GM12878 (cell line): ENCODE results near the gene OTOGL. TPM values are rescaled to one million over a fixed set of nuclear protein-coding genes. Genes with fewer than 3 reads are reported as not detected.

ENCODE experiments used
- ATAC-seq: fragments of 200-7000 bp; cut with Tn5 transposase; 3 replicates; pipeline ENCODE4 v1.9.1; 2020; ENCODE audit warnings: mild to moderate bottlenecking, moderate library complexity
- BruUV-seq: library from RNA; stranded (reverse); fragments of 400-500 nt; replicated peaks from 2 replicates; lab custom pipeline; 2021; lab: Mats Ljungman, UMichigan
- CTCF ChIA-PET: fragments of 300-600 bp; sonication (Branson Sonifier 250); formaldehyde crosslinking; extraction: SDS; loops from one replicate; lab custom pipeline; 2021; ENCODE audit warnings: inconsistent platforms; lab: Yijun Ruan, JAX
- POLR2A ChIA-PET: fragments of 350-600 bp; formaldehyde crosslinking; extraction: SDS; loops from one replicate; lab custom pipeline; 2021; ENCODE audit warnings: inconsistent platforms; lab: Charles Lee
- RAD21 ChIA-PET: fragments of 300-600 bp; sonication (Branson Sonifier 250); formaldehyde crosslinking; loops from one replicate; lab custom pipeline; 2023; ENCODE audit warnings: antibody characterized with exemption; ENCODE audit not compliant: unreplicated experiment; lab: Charles Lee
- SMC1A ChIA-PET: fragments of 300-600 bp; sonication (Branson Sonifier 250); formaldehyde crosslinking; loops from one replicate; lab custom pipeline; 2023; ENCODE audit not compliant: unreplicated experiment, uncharacterized antibody; lab: Charles Lee
- DNase-seq: peaks from one replicate; pipeline ENCODE4 v3.0.0-alpha.2; 2011; ENCODE audit warnings: low read depth, low spot score
- FAIRE-seq: peaks from 3 replicates; lab custom pipeline; 2011; peaks lifted over from hg19 to GRCh38; lab: Jason Lieb, UNC
- H2AFZ ChIP-seq: 2 replicates; pipeline ENCODE4 v1.6.0; 2011; ENCODE audit warnings: low read depth, low read length, control low read depth; ENCODE audit not compliant: control insufficient read depth
- H3K27ac ChIP-seq: 2 replicates; pipeline ENCODE4 v1.5.1; 2011; ENCODE audit warnings: control low read depth; ENCODE audit not compliant: control insufficient read depth, insufficient read depth
- H3K27me3 ChIP-seq, 2 experiments: replicated peaks in 1 of 2; 2 replicates each; pipeline versions ENCODE4 v1.6.0 to v1.6.1; 2011; ENCODE audit warnings: low read length in 1 of 2; ENCODE audit not compliant: control insufficient read depth in 2 of 2, insufficient read depth in 2 of 2
- H3K36me3 ChIP-seq, 2 experiments: 2 replicates each; pipeline ENCODE4 v1.5.1; 2011; ENCODE audit warnings: low read length in 1 of 2; ENCODE audit not compliant: control insufficient read depth in 2 of 2, insufficient read depth in 2 of 2
- H3K4me1 ChIP-seq: 2 replicates; pipeline ENCODE4 v1.6.1; 2011; ENCODE audit warnings: mild to moderate bottlenecking, low read length, moderate library complexity, mixed read lengths; ENCODE audit not compliant: control insufficient read depth, insufficient read depth
- H3K4me2 ChIP-seq: 2 replicates; pipeline ENCODE4 v1.6.0; 2011; ENCODE audit warnings: control low read depth; ENCODE audit not compliant: control insufficient read depth, insufficient read depth
- H3K4me3 ChIP-seq: fragments of 200-600 bp; sonication (generic); 2 replicates; pipeline ENCODE4 v1.5.1; 2016
- H3K79me2 ChIP-seq: 2 replicates; pipeline ENCODE4 v1.6.0; 2011; ENCODE audit warnings: low read length; ENCODE audit not compliant: control insufficient read depth, insufficient read depth
- H3K9ac ChIP-seq: 2 replicates; pipeline ENCODE4 v1.8.0; 2011; ENCODE audit warnings: low read length, control low read depth, mixed read lengths; ENCODE audit not compliant: control insufficient read depth, insufficient read depth
- H3K9me3 ChIP-seq: replicated peaks from 3 replicates; pipeline ENCODE4 v1.5.1; 2011; ENCODE audit warnings: mild to moderate bottlenecking, low read length; ENCODE audit not compliant: control insufficient read depth, insufficient read depth
- H4K20me1 ChIP-seq: 2 replicates; pipeline ENCODE4 v1.6.0; 2011; ENCODE audit not compliant: control insufficient read depth, insufficient read depth
- CBX5 ChIP-seq: sonication (generic); IDR thresholded peaks from 2 replicates; pipeline ENCODE4 v1.6.1; 2016; ENCODE audit warnings: low read depth, moderate library complexity, mild to moderate bottlenecking, inconsistent platforms
- CREB1 ChIP-seq: IDR thresholded peaks from 2 replicates; pipeline ENCODE4 v1.6.1; 2012; ENCODE audit warnings: low read depth, mild to moderate bottlenecking, inconsistent platforms
- EGR1 ChIP-seq, 2 experiments: IDR thresholded peaks; 1 replicate in 1 of 2; 2 replicates in 1 of 2; pipeline ENCODE4 v1.6.1; 2011 to 2012; ENCODE audit warnings: low read depth in 2 of 2, low read length in 2 of 2, borderline replicate concordance in 1 of 2, mild to moderate bottlenecking in 1 of 2, moderate library complexity in 1 of 2
- FOS ChIP-seq: IDR thresholded peaks from 3 replicates; pipeline ENCODE4 v1.6.1; 2011; ENCODE audit warnings: borderline replicate concordance; ENCODE audit not compliant: insufficient read length; ENCODE audit errors: extremely low read depth
- FOXM1 ChIP-seq: IDR thresholded peaks from 2 replicates; pipeline ENCODE4 v1.6.1; 2012; ENCODE audit warnings: low read depth, mild to moderate bottlenecking, inconsistent platforms, low read length, moderate library complexity
- MAX ChIP-seq: IDR thresholded peaks from 2 replicates; pipeline ENCODE4 v1.6.1; 2012; ENCODE audit warnings: low read depth, low read length, improper control_type of control experiment
- NBN ChIP-seq: fragments of 450-650 bp; IDR thresholded peaks from 2 replicates; pipeline ENCODE4 v1.6.1; 2016
- NR2C2 ChIP-seq: IDR thresholded peaks from 2 replicates; pipeline ENCODE4 v1.6.1; 2011; ENCODE audit warnings: borderline replicate concordance, low read depth; ENCODE audit not compliant: control insufficient read depth, insufficient read length
- RAD51 ChIP-seq: fragments of 450-650 bp; IDR thresholded peaks from 2 replicates; pipeline ENCODE4 v1.6.1; 2016; ENCODE audit warnings: moderate library complexity, mild to moderate bottlenecking, inconsistent platforms
- RB1 ChIP-seq: fragments of 450-650 bp; formaldehyde crosslinking; IDR thresholded peaks from 2 replicates; pipeline ENCODE4 v1.6.1; 2017; ENCODE audit warnings: mild to moderate bottlenecking, borderline replicate concordance
- ZBTB40 ChIP-seq: fragments of 450-650 bp; IDR thresholded peaks from 2 replicates; pipeline ENCODE4 v1.6.1; 2016; ENCODE audit warnings: mild to moderate bottlenecking, moderate library complexity, borderline replicate concordance
- WGBS: methylation state at CpG from one replicate; pipeline ENCODE4 v1.1.6; 2016; ENCODE audit warnings: low lambda C conversion rate; ENCODE audit not compliant: insufficient replicate concordance, insufficient coverage; ENCODE audit errors: missing lambda C conversion rate; 5-methylcytosine and 5-hydroxymethylcytosine counted together
- in situ Hi-C: fragments of 300-500 bp; cut with MboI; formaldehyde crosslinking; loops from 9 replicates; pipeline ENCODE4 v1.14.3; 2018; ENCODE audit warnings: mixed read lengths
- intact Hi-C: fragments of 100-400 bp; cut with micrococcal nuclease; formaldehyde crosslinking; loops from one replicate; pipeline ENCODE4 v1.14.2; 2022; ENCODE audit not compliant: unreplicated experiment
- polyA plus RNA-seq, 11 experiments: library from polyadenylated mRNA; depleted of rRNA in 4 of 11; unstranded in 6 of 11; stranded (reverse) in 5 of 11; fragments of >200 nt; fragmentation: Nextera tagmentation in 4 of 11; fragmentation: Illumina TruSeq in 1 of 11; extraction: Ambion mirVana in 4 of 11; extraction: Trizol in 1 of 11; gene quantifications; 1 replicate in 1 of 11; 2 replicates in 10 of 11; pipeline versions ENCODE4 v1.2.1 to v1.2.3, GENCODE V29; 2011 to 2016; ENCODE audit warnings: inconsistent platforms in 2 of 11, missing spikeins in 2 of 11, low read depth in 1 of 11
- total RNA-seq, 4 experiments: library from RNA; depleted of rRNA in 3 of 4; stranded (reverse); fragments of >200 nt in 3 of 4; fragmentation: Illumina TruSeq in 1 of 4; extraction: Trizol in 1 of 4; gene quantifications; 2 replicates each; pipeline versions ENCODE4 v1.2.1 to v1.2.3, GENCODE V29; 2013 to 2021

The OTOGL gene
- total and polyA plus RNA-seq, 10 of the 15 experiments (the other 5 are each of a cell fraction or from before 2014, with no cell fraction given): 0.04 to 3.7 (median 0.27) TPM

- Histone ChIP-seq H3K79me2 (no peaks in the 10 kb centered on the region), H3K4me1 (no peaks in the 10 kb centered on the region), H3K36me3 (no peaks in the 10 kb centered on the region), H3K27ac (no peak overlapping the region), H3K4me3 (no peak overlapping the region), H3K27me3 (no peaks in the 10 kb centered on the region; a peak in 1 of 4 replicates), H2AFZ (no peak overlapping the region), H4K20me1 (no peaks in the 10 kb centered on the region), H3K9ac (no peak overlapping the region), H3K4me2 (no peak overlapping the region), H3K9me3 (no peaks in the 10 kb centered on the region)
- ChIA-PET POLR2A (no interaction called here), CTCF (interaction anchor here (1.1 to 2.5 kb wide), 2 partner anchors 12 to 850 kb away, joined by 3 to 13 read pairs; no protein-coding TSS in a partner anchor), SMC1A (interaction anchor here (0.6 kb wide), 1 partner anchor 35 kb away, joined by 3 read pairs; no protein-coding TSS in a partner anchor), RAD21 (no interaction called here)
- intact Hi-C loops: loop anchor here (5.0 kb wide), 1 partner anchor 51 kb away; no protein-coding TSS in a partner anchor
- no TSS peak for BruUV-seq
- WGBS: 68% methylated on average over 2 of the region's 2 CpGs
- no peak for DNase-seq
- ATAC-seq: no peak
- in situ Hi-C loops: no loop called here
- TF ChIP-seq RB1 (no peak), NBN (no peak)
- no peak for FAIRE-seq
These were observed 158.6 kb downstream of the OTOGL start for GRCh38 chr12:80257920-80258319.

GRCh38 chr12:80260269-80260668, 160.9 kb downstream of the OTOGL start:
- Histone ChIP-seq H3K4me3 (no peak overlapping the region), H3K27me3 (no peaks in the 10 kb centered on the region), H3K27ac (no peak overlapping the region), H3K4me2 (no peak overlapping the region), H3K4me1 (no peaks in the 10 kb centered on the region), H3K9ac (no peak overlapping the region), H3K36me3 (no peaks in the 10 kb centered on the region), H3K9me3 (no peaks in the 10 kb centered on the region), H4K20me1 (no peaks in the 10 kb centered on the region), H2AFZ (no peak overlapping the region), H3K79me2 (no peaks in the 10 kb centered on the region)
- WGBS: 78% methylated on average over 4 of the region's 4 CpGs
- CTCF ChIA-PET: interaction anchor here (1.1 kb wide), 1 partner anchor 10 kb away, joined by 5 read pairs; no protein-coding TSS in a partner anchor
- DNase-seq: no peak
- SMC1A ChIA-PET: no interaction called here
- no peak for ATAC-seq
- in situ Hi-C loops: no loop called here
- POLR2A ChIA-PET: no interaction called here
- BruUV-seq: no TSS peak
- RAD21 ChIA-PET: no interaction called here
- intact Hi-C loops: no loop called here
- FAIRE-seq: no peak
- TF ChIP-seq RAD51 (no peak), ZBTB40 (no peak), EGR1 (IDR thresholded peaks at IDR 0.05; ENCODE audit: borderline replicate concordance in 1 of 2, low read depth in 2 of 2, low read length in 2 of 2) (no peak), CREB1 (no peak), FOXM1 (no peak), NR2C2 (no peak), MAX (no peak), FOS (no peak), CBX5 (no peak)
